Ecto neural progenitor cell (in vitro differentiated cells): ENCODE data around the gene RHO.

Source experiments
- DNase-seq: peaks from one replicate; pipeline ENCODE4 v3.0.0-alpha.2; 2018; ENCODE audit warnings: low spot score

The RHO gene

GRCh38 chr3:129519896-129520715, 8.3 kb upstream of the RHO start:
- no peak for DNase-seq

GRCh38 chr3:129520960-129521359, 7.5 kb upstream of the RHO start:
- no peak for DNase-seq

- no peak for DNase-seq
These were observed 6.8 kb upstream of the RHO start for GRCh38 chr3:129521611-129522010.

- no peak for DNase-seq
These were observed 5.5 kb upstream of the RHO start for GRCh38 chr3:129522953-129523352.

GRCh38 chr3:129524081-129524480, 4.4 kb upstream of the RHO start:
- DNase-seq, result no peak

- DNase-seq, result no peak
These were observed 3.0 kb upstream of the RHO start for GRCh38 chr3:129525341-129525968.

- DNase-seq, result no peak
These were observed 2.1 kb upstream of the RHO start for GRCh38 chr3:129526121-129526900.

- no peak for DNase-seq
These were observed 1.2 kb upstream of the RHO start for GRCh38 chr3:129527262-129527661.

- DNase-seq, result no peak
These were observed 1.2 kb downstream of the RHO start for GRCh38 chr3:129529436-129530210.

GRCh38 chr3:129530251-129530791, 1.9 kb downstream of the RHO start:
- peak; percentile 61 for DNase-seq

GRCh38 chr3:129530821-129531220, 2.4 kb downstream of the RHO start:
- DNase-seq, result no peak

- no peak for DNase-seq
These were observed 3.3 kb downstream of the RHO start for GRCh38 chr3:129531699-129532098.

GRCh38 chr3:129532261-129532660, 3.8 kb downstream of the RHO start:
- no peak for DNase-seq

- no peak for DNase-seq
These were observed 5.0 kb downstream of the RHO start for GRCh38 chr3:129533406-129533805.

GRCh38 chr3:129534428-129535027, 6.1 kb downstream of the RHO start:
- no peak for DNase-seq

- DNase-seq, result no peak
These were observed 6.6 kb downstream of the RHO start for GRCh38 chr3:129535075-129535474.

GRCh38 chr3:129536374-129536667, 7.9 kb downstream of the RHO start:
- no peak for DNase-seq

GRCh38 chr3:129536804-129537203, 8.4 kb downstream of the RHO start:
- DNase-seq, result no peak

- DNase-seq, result no peak
These were observed 10.8 kb downstream of the RHO start for GRCh38 chr3:129539206-129539605.

- no peak for DNase-seq
These were observed 12.5 kb downstream of the RHO start for GRCh38 chr3:129540776-129541516.

GRCh38 chr3:129542747-129543146, 14.3 kb downstream of the RHO start:
- DNase-seq, result no peak
